ENCODE measurements around the gene RTEL1.

GRCh38 chr20:63737695-63737944, 79.5 kb downstream of the RTEL1 start:
- no peak for TF ChIP-seq CTCF (IDR thresholded peaks at IDR 0.05; ENCODE audit: poor library complexity, severe bottlenecking)
- no peak for TF ChIP-seq EZH2 (IDR thresholded peaks at IDR 0.05; ENCODE audit: borderline replicate concordance, insufficient read depth, low read length, poor library complexity, severe bottlenecking)
